Measurements from ENCODE around the gene FOXP1.

- no peak for TF ChIP-seq CTCF (IDR thresholded peaks at IDR 0.05; ENCODE audit: insufficient read depth, low read length, poor library complexity, severe bottlenecking)
- no peak for TF ChIP-seq EZH2phosphoT487 (conservative IDR thresholded peaks at IDR 0.05; ENCODE audit: low read length)
Observed at GRCh38 chr3:71577011-71577410, 6.5 kb downstream of the FOXP1 start.

All from SU-DHL-6 (cell line).